GM19238 (cell line): ENCODE results near the gene KRT28.
"Not testable (repeated sequence)": the region's sequence is repeated elsewhere in the genome, so short reads cannot be mapped to it uniquely, and the experiment has no call there.

ENCODE experiments used
- DNase-seq: peaks from one replicate; pipeline ENCODE4 v3.0.0; 2011; ENCODE audit warnings: low spot score; ENCODE audit not compliant: insufficient read length

KRT28 gene

GRCh38 chr17:40782450-40782849 is 17.3 kb downstream of the KRT28 start, which contains the start of gene KRT27:
Gene KRT27 (minus strand): TSS chr17:40782550. CDS start chr17:40782493, 57 bp downstream.
- no peak for DNase-seq

- no peak for DNase-seq
These were observed 20.4 kb downstream of the KRT28 start for GRCh38 chr17:40779181-40779909.

GRCh38 chr17:40778461-40778860 is 21.3 kb downstream of the KRT28 start:
- DNase-seq, result no peak

GRCh38 chr17:40777971-40778370 is 21.8 kb downstream of the KRT28 start:
- DNase-seq, result no peak

GRCh38 chr17:40777459-40777858 is 22.3 kb downstream of the KRT28 start:
- no peak for DNase-seq

- DNase-seq, result no peak
These were observed 23.8 kb downstream of the KRT28 start for GRCh38 chr17:40775945-40776344.

- DNase-seq, result no peak
These were observed 27.7 kb downstream of the KRT28 start, which contains the start of gene KRT26 for GRCh38 chr17:40772101-40772500. Gene KRT26 (minus strand): TSS chr17:40772201. CDS start chr17:40772113, 88 bp downstream.

- DNase-seq, result no peak
These were observed 34.1 kb downstream of the KRT28 start for GRCh38 chr17:40765657-40766056.

GRCh38 chr17:40763752-40764151 is 36.0 kb downstream of the KRT28 start:
- no peak for DNase-seq

- DNase-seq, result no peak
These were observed 39.4 kb downstream of the KRT28 start for GRCh38 chr17:40760105-40761016.

GRCh38 chr17:40755231-40755630 is 44.5 kb downstream of the KRT28 start, which contains the start of gene KRT25:
Gene KRT25 (minus strand): TSS chr17:40755331. CDS start chr17:40755271, 60 bp downstream.
- DNase-seq, result no peak

- no peak for DNase-seq
These were observed 46.0 kb downstream of the KRT28 start for GRCh38 chr17:40753804-40754203.

GRCh38 chr17:40751065-40751464 is 48.7 kb downstream of the KRT28 start:
- no peak for DNase-seq

- no peak for DNase-seq
These were observed 49.4 kb downstream of the KRT28 start for GRCh38 chr17:40750391-40750790.

- DNase-seq, result not testable (repeated sequence)
These were observed 51.1 kb downstream of the KRT28 start for GRCh38 chr17:40748666-40749065.
